CD4-positive, alpha-beta T cell treated with Interleukin-15 for 1 hour (primary cell): ENCODE data around the gene TMEM178B.
"Not testable (repeated sequence)": the region's sequence is repeated elsewhere in the genome, so short reads cannot be mapped to it uniquely, and the experiment has no call there.

ENCODE experiments used
- DNase-seq: peaks from one replicate; pipeline ENCODE4 v3.0.0-alpha.2; 2020

The TMEM178B gene

DNA sequence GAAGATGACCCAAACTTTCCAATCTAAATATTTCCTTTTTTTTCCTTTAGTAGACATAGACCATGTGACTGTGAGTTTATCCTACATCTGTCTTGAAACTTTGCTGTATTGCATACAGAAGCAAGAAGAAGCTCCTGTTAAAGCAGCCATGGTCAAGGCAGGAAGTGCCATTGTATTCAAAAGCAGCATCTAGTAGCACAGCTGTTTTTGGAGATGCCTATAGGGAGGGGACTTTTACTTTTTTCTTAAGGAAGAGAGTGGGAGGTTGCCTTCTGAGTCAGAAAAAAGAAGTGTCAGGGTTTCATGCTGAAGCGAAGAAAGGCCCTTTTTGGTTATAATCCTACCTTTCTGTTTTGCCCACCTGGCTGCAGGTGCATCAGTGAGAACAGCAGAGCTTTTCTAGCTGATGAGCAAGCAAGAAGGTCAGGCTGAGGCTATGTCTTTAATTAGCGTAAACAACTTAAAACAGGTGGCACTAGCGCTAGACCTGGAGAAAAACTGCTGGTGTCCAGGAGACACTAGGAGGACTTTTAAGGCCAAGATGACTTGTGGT lies 243.2 kb downstream of the TMEM178B start:
- no peak for DNase-seq

DNA sequence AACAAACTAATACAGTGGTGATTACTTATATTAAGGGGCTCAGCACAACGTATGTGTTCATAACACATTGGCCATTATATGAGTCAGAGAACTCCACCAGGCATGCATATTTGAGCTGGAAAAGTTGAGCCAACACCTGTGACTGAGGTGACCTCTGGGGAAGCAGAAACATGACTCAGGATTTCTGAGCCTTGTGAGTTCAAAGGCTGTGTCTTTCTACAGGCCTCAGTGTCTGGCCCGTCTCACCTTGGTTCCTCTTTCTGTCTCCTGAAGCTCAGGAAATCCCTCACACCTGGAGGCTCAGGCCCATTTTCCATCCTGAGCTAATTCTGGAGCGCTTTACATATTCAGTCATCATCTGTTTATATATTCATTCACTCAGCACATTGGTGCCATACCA lies 246.4 kb downstream of the TMEM178B start:
- no peak for DNase-seq

DNA sequence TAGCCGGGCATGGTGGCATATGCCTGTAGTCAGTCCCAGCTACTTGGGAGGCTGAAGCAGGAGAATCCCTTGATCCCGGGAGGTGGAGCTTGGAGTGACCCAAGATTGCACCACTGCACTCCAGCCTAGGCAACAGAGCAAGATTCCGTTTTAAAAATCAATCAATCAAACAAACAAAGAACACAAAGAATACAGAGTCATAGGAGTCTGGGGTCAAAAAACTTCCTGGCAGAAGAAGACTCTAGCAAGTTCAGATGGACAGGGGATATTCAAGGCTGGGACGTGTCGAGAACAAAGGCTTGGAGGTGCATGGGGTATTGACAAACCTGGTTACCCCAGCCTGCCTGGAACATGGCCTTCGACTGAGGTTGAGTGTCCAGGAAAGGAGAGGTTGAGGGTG lies 248.5 kb downstream of the TMEM178B start:
- no peak for DNase-seq

DNA sequence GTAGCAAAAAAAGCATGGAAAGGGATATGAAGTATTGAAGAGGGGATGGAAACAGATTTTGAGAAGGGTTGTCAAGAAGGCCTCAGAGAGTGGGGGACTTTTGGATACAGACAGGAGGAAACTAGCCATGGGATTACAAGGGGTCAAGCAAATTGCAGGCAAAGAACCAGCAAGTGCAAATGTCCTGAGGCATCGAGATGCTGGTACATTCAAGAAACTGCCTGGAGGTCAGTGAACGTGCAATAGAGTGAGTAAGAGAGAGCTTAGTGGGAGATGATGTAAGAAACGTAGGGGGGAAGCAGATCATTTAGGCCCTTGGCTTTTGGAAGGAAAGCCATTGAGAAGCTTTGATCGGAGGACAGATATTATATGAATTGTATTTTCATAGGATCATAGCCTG lies 250.0 kb downstream of the TMEM178B start:
- DNase-seq = no peak

DNA sequence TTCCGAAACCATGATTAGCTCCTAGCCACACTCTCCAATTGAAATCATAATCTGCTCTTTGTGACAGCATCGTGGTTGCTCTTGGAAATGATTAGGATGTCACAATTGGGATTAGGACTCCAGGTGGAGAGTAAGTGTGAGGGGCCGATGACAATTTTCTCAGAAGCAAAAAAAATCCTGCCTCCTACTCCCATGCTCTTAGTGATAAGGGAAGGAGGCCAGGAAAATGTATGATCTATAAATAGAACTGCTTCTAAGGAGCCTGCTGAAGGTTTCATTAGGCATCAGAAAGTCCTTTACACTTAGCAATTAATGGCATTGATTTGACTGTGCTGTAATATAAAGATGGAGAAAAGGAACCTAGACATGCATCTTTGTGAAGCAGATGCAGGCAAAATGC lies 251.0 kb downstream of the TMEM178B start:
- no peak for DNase-seq

DNA sequence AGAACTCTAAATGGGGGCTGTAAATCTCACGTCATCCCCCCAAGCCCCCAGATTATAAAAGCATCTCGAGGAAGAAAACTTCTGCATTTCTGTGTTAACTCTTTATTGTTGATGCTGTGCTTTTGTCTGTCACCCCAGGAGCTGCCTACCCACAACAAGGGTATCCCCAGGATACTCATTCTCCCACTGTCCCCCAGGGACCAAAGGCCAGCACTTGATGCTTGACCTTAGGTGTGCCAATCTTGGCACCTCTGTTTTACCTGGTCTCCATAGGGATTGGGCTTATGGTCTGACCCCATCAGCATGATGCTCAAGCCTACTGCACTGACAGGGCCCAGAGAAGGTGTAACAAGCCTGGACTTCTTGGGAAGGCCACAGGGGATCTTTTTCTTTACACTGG lies 251.4 kb downstream of the TMEM178B start:
- no peak for DNase-seq

DNA sequence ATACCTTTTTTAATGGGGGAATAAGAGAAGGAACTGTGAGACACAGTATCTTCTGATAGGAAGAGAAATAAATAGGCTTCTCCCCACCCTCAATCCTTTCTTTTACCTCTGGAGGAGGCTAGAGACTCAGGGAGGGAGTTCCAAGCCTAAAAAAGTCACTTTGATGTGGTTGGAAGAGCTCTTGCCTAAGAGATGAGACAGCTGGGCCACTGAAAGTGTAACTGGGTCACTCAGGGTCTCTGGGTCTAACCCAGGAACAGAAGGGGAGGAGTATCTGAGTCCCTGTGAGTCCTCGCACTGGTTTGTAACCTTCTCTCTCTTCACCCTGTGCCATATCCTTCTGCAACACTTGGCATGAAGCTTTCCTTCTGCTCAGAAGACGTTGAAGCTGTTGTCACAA lies 254.4 kb downstream of the TMEM178B start:
- no peak for DNase-seq

DNA sequence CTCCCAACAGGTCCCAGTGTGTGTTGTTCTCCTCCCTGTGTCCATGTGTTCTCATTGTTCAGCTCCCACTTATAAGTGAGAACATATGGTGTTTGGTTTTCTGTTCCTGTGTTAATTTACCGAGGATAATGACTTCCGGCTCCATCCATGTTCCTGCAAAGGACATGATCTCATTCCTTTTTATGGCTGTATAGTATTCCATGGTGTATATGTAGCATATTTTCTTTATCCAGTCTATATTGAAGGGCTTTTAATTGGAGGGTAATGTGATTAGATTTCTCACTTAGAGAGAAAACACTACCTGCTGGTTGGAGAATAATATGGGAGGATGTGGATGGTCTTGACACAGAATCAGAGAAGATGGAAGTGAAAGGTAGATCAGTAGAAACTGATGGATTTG lies 256.4 kb downstream of the TMEM178B start:
- not testable (repeated sequence) for DNase-seq

DNA sequence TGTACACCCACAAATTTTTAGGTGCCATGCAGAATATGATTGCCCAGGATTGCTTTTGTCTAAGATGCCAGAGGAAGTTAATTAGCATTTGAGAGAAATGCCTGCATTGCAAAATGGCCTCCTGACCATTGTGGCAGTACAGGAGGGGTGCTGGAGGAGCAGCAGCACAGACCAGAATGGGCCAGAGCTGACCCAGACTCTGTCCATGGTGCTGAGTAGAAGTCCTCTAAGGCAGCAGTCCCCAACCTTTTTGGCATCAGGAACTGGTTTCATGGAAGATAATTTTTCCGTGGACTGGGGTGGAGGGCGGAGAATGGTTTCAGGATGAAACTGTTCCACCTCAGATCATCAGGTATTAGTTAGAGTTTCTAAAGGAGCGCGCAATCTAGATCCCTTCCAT lies 259.6 kb downstream of the TMEM178B start:
- no peak for DNase-seq

DNA sequence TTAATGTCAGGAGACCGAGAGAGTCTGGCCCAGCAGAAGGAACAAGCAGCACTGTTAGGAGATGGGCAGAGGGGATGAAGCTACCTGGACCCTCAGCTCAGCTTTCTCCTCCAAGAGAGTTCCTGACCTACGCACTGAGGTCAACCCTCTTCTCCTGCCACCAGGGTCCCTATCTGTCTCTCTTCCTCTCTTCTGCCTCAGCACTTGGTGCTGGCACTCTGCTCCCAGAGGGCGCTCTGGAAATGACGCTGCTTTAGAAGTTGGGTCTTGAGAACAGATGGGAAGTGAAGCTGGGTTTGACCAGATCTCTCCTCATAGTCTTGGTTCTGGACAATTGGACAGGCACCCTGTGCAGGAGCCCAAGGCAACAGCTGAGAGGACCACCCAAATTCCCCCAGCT lies 261.3 kb downstream of the TMEM178B start:
- no peak for DNase-seq

DNA sequence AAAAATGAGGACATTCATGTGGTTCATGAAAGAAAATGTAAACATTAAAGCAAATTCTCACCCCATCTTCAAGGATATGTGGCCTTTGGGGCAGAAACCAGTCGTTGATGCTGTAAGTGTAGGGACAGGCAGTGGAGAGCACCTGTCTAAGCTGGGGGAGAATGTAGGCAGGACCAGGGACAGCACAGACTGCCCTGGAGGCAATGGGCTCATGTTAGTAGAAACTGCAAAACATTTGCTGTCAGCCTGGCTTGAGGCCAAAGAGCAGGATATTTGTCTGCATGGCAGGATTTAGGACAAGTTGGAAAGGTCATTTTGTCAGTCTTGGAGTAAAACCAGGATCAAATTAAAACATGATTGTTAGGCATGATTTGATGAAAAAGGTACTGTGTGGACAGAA lies 265.7 kb downstream of the TMEM178B start:
- DNase-seq = no peak

DNA sequence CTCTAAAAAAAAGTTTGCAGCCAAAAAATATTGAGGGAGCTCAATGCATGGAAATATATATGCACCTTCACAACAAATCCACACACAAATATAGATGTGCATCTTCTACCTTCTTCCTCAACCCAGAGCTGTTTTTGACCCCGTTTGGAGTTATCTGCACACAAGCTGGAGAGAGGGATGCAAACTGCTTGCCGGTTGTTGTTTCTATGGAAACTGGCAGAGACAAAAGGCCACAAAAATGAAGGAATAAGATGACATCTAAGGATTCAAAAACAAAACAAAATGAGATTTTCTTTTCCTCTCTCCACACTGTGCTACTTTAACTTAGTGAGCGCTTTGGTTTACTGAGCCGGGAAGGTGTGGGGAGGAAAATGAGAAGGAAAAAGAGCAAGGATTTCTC lies 267.1 kb downstream of the TMEM178B start:
- DNase-seq = no peak

DNA sequence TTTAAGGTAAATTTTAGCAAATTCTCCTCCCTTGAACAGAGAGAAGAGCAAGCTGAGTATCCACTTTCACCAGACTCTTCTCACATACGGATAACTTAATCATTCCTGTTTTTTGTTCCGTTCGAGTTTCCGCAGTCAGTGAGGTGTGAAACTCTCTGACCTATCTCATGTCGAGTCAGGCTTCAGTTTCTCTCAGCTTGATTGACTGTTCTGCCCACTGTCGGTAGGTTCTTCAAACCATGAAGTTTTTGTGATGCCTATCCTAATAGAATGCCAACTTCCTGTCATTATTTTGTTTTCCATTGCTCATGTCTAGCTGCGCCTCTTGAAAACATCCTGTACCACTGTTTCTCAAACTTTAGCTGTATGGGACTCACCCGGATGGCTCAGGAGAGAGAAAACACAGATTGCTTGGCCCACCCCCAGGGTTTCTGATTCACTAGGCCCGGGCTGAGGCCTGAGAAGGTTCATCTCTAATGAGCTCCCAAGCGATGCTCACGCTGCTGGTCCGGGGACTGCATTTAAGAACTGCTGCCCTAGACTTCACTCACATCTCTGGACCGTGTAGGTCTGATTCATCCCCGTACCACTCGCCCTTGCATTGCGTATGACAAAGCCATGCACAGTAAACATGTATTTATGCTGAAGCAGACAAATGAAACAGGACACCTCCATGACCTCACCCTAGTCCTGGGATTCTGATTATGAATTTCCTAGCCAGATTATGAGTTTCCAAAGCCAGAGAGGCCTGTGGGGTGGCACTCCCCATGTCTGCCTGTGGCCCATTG lies 269.0 kb downstream of the TMEM178B start:
- no peak for DNase-seq

DNA sequence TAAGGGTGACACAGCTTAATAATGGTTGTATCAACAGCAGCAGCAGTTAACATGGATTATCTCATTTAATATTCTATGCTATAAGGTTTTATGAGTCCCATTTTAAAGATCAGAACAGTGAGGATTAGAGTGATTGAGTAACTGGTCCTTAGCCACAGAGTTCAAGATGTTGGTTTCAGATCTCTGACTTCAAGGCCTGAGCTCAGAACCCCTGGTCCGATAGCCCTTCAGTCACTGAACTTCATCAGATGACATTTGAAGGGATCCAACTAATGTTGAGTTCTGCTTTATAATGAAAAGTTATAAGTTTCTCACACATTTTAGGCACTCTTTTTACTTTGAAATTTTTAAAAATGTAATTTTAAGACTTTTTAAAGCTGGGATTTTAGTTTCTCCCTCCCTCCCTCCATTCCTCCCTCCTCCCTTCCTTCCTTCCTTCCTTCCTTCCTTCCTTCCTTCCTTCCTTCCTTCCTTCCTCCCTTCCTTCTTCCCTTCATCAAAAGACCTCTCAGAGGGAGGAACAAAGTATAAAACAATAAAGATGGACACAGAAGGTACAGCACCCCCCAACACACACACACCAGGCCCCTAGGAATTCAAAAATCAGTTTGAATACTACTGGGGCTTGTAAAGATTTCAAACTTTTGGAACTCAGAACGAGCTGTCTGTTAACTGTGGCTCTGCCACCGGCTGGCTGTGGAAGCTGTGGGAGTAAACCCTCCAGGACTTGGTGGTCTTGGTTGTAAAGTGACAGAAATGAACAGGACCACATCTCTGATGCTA lies 270.5 kb downstream of the TMEM178B start:
- no peak for DNase-seq

DNA sequence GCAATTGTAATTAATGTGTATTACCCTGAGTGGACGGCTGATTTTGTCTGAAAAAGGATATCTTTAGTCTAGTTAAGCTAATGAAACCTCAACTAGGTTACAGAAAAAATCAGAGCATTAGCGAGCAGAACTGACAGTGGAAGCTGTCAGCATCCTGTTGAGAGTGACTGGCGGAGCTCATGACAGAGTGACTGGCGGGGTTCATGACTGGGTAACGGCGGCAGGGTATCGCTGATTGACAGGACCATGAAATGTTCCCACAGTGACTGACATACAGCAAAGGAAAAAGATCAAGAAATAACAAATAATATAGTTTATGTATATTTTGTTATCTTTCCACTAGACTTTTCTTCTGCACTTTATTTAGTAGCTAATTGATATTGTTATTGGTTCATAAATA lies 274.9 kb downstream of the TMEM178B start:
- no peak for DNase-seq

DNA sequence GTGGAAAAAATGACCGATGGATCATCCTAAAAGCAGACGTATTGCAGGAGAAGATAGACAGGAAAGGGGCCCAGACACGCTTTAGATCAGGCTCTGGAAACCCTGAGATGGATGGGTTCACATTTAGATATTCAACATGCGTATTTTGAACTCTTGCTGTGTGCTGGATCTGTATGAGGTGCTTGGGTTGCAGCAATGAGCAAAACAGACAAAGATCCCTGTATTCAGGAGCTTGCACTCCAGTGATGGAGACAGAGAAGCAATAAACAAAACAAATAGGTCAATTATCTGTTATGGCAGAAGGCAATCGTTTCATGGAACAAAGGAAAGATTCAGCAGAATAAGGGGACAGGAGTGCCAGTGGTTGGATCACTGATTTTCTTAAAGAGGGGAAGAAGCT lies 275.5 kb downstream of the TMEM178B start:
- no peak for DNase-seq

DNA sequence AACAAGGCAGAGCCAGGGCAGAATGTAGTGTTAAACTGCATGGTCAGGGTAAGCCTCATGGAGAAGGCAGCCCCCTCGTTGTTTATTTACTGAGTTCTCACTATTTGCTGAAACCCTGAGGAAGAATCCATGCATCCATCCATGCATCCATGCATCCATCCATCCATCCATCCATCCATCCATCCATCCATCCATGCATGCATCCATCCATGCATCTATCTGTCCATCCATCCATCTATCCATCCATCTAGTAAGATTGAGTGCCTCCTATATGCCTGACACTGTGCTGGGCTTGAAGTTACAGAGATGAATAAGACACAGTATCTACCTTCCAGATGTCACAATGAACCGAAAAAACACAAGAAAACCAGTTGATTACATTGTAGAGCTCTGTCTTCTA lies 275.9 kb downstream of the TMEM178B start:
- no peak for DNase-seq

DNA sequence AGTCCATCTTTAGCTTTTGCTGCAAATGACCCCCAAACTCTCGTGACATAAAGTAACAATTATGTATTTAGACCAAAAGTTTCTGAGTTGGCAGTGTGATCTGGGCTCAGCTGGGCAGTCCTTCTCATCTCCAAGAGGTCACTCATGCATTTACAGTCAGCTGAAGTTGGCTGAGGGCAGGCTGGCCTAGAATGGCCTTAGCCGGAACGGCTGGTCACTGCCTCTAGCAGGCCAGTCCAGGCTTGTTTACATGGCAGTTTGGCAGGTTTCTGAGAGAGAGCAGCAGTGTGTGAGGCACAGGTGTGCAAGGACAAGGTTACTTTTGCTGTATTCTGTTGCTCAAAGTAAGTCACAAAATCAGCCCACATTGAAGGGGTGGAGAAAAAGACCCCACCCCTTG lies 277.3 kb downstream of the TMEM178B start:
- DNase-seq = no peak

DNA sequence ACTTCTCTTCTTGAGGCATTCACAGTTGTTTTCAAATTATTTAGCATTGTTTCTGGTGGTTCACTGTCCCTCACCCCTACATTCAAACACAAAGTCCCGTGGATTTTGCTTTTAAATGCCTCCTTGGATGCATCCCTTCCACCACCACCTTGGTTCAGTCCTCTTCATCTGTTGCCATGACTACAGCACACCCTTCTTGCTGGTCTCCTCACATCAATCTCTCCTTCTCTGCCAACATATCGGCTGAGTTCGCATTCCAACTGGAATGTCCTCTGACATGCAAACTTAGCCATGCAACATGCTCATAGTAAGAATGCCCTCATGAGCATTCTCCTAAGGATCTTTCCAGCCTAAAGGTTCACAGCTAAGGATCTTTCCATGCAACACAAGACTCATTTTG lies 279.1 kb downstream of the TMEM178B start:
- DNase-seq = no peak

DNA sequence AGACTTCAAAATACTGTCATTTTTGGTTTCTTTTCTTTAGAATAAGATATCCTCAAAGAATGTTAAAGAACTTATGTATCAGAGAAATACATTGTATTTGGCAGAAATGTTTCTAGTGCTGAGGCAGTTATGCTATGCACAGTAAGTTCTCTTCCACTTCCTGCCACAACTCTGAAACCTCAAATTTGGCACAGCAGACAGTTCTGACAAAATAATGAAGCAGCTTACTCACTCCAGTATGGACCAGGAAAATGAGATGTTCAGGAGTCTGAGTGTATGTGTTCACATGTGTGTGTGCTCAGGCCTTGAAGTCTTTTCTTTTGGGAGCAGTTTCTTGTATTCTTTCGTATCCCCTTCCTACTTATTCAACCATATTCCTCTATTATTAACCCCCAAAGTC lies 280.4 kb downstream of the TMEM178B start:
- no peak for DNase-seq

DNA sequence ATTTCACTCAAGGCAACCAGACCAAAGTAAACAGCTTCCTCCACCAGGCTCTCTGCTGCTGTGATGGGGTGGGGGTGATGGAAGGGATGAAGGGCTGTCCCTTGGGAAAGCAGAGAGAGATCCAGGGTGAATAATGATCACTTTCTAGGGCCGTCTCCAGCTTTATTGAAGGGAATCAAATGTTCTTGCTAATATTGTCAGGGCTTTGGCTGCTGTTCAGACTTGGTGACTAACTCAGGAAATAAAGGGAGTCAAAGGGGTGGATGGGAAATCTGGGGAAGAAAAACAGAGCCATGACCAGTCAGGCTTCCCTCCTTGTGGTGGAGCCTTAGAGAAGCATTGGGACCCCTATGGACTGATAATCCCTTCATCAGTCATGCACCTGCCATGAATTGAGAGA lies 281.2 kb downstream of the TMEM178B start:
- no peak for DNase-seq

DNA sequence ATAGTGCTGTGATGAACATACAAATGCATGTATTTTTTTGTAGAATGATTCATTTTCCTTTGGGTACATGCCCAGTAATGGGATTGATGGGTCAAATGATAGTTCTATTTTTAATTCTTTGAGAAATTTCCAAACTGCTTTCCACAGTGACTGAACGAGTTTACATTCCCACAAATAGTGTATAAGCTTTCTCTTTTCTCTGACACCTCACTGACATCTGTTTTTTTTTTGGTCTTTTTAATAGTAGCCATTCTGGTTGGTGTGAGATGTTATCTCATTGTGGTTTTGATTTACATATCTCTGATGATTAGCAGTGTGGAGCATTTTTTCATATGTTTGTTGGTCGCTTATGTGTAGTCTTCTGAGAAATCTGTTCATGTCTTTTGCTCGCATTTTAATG lies 282.3 kb downstream of the TMEM178B start:
- DNase-seq = no peak

DNA sequence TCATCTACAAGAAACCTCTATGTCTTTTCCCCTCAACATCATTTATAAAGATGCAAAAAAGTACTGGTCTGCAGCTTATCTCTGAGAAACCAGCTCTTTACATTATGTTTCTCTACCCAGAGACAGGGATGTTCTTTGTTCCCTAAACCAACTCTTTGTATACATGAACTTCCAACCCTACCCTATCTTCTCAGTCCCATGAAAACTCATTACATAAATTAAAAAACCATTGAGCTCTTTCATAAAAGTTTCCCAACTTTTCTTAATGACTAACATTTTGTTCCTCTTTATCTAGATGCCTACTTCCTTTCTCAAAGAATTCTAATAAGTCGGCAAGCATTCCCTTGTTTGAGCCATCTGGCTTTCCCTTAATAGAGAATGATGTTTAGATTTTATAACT lies 284.5 kb downstream of the TMEM178B start:
- no peak for DNase-seq

DNA sequence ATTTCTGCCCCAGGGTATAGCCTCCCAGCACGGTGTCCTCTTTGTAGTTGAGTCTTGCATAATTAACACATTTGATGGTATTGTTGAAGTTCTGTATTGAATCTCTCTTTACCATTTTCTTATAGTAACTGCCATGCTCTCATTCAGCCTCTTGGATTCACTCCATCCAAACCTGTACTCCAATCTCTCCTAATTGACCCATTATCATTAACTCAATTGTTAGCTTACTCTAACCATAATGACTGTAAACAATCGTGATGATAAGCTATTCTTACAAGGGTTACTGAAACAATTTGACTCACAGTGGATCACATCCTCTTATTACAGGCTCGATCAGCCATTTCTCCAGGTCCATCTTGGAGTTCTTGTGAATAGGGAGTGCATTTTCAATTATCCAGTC lies 285.4 kb downstream of the TMEM178B start:
- no peak for DNase-seq
